Stimulated activated CD8-positive, alpha-beta memory T cell treated with anti-CD3 and anti-CD28 coated beads, Interleukin-15, amount 100 ng/mL, for 4 hours (primary cell): ENCODE data around the gene CTNNA2.
"Not testable (repeated sequence)": the region's sequence is repeated elsewhere in the genome, so short reads cannot be mapped to it uniquely, and the experiment has no call there.

Experiments
- DNase-seq, 2 donors: peaks; one replicate each; pipeline ENCODE4 v3.0.0-alpha.2; 2020; ENCODE audit warnings: low read depth in 2 of 2

Gene CTNNA2

GRCh38 chr2:80086831-80087230 lies 574.0 kb downstream of the CTNNA2 start:
- DNase-seq, result no peak

GRCh38 chr2:80091237-80091636 lies 578.4 kb downstream of the CTNNA2 start:
- DNase-seq, result no peak

- DNase-seq, result no peak
These were observed 579.6 kb downstream of the CTNNA2 start for GRCh38 chr2:80092474-80092873.

- not testable (repeated sequence) for DNase-seq
These were observed 585.7 kb downstream of the CTNNA2 start for GRCh38 chr2:80098503-80098902.

- DNase-seq, result no peak
These were observed 589.2 kb downstream of the CTNNA2 start for GRCh38 chr2:80102026-80102425.

DNA sequence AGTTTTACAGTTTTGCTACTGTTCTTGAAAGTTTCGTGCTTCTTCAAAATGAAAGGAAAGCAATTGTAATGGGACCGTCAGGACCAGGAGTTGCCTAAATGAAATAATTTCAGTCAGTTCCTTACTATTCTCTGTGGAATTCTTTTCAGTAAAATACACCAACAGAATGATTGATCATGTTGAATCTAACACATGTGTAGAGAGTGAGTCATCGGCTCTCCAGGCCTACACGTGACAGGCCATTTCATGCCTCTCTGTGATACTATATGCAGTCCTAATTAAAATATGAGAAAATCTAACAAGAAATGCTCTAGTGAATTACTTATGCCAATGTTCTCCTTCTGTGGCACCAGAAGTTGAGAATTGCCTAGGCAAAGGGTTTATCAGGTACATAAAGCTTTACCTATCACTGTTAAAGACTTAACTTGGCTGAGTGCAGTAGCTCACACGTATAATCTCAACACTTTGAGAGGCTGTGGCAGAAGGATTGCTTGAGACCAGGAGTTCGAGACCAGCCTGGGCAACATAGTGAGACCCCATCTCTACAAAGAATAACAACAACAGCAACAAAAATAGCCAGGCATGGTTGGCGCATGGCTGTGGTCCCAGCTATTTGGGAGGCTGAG lies 592.3 kb downstream of the CTNNA2 start:
- no peak for DNase-seq

DNA sequence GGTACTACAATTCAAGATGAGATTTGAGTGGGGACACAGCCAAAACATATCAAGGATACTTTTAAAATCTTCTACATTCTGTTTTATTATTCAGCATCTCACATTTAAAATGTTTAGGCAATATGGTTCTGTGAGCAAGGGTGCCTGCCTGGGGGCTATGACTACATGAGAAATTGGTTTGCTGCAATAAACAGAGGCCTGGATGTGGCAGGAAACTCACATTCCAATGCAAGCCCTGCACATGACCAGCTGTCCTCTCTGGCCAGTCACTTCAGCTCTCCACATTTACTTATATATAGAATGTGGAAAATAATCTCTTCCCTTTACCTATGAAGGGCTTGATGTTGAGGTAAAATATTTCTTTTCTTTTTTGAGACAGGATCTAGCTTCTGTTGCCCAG lies 598.3 kb downstream of the CTNNA2 start:
- no peak for DNase-seq

DNA sequence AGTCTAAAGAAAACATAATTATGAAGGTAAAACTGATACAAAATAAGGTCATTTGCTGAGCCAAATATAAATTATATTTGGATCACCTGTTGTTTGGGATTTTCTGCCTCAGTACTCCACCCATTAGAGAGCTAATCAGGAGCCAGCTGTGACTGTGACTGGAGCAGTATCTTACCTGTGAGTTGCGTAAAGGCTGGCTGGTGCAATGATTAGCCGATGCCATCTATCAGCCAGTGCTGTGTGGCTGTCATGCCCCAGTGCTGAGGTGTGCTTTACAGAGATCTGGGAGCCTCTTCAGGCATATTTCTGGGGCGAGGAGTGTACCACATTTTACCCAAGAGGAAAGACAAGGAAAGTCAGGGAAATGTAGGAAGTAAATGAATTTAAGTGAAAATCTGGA lies 599.9 kb downstream of the CTNNA2 start:
- no peak for DNase-seq

DNA sequence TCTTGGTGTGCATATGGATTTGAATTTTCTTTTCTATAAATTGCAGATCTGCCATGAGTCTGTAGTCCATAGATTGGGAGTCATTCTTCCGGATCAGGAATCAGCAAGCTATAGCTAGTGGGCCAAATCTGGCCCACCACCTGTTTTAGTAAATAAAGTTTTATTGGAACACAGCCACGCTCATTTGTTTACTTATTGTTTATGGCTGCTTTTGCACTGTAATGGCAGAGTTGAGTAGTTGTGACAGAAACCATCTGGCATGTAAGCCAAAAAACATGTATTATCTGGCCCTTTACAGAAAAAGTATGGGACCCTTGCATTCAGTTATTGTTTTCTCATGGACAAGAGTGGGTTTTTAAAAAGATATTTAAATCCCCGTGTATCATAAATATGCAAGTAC lies 600.5 kb downstream of the CTNNA2 start:
- DNase-seq, result no peak

DNA sequence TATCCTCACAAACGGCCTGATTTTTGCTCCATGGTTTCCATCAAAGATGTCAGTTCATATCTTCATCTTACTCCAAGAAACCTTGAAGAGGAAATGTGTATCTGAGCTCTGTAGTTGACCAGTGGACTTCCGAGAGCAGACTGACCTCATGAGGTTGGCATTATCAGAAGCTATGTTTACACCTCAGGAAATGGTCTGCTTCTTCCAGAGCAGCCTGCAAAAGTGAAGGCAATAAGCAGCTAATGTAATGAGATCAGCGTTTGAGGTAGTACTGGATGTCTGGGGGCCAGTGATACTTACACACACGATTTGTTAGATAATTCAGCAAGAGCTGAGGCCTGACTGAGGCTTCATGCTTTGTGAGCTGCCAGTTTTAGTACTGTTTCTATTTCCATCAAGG lies 602.0 kb downstream of the CTNNA2 start:
- no peak for DNase-seq

DNA sequence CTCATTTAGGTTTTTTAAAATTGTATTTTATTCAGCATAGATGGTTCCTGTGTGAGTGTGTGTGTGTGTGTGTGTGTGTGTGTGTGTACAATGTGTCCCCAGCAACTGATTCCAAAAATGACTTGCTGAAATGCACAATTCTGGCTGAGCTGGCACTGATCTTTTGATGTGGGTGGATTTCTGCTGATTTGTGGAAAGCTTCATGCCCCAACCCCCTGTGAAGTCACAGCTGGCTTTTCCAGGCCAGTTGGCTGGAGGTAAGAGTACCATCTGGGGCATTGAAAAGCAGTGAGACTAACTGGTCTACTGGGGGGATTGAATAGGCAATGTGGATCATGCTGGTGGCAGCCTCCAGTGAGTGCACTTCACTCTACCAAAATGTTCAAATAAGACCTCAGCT lies 604.5 kb downstream of the CTNNA2 start:
- no peak for DNase-seq

- DNase-seq, result no peak
These were observed 608.0 kb downstream of the CTNNA2 start for GRCh38 chr2:80120866-80121265.

- no peak for DNase-seq
These were observed 609.8 kb downstream of the CTNNA2 start for GRCh38 chr2:80122675-80123074.

DNA sequence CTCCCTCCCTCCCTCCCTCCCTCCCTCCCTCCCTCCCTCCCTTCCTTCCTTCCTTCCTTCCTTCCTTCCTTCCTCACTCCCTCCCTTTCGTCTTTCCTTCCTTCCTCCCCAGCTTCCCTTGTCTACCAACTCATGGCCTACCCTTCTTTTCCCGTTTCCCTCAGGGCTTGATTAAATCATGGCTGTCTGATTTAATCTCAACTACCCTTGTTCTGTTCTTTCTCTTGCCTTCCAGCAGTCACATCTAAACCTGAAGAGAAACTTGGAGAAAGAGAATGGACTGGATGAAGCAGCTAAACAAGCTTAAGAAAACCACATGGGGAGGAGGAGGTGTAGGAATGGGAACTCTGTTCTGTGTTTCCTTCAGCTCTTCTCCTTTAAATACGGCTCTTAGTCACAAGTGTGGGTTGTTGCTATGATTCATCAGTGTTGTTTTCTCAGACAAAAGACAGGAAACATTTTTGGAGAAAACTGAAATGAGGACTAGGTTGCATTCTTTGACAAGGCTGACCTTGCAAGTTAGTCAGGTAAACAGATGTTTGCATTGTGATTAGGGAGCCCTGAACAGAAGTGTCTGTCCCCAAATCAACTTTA lies 613.8 kb downstream of the CTNNA2 start:
- no peak for DNase-seq

DNA sequence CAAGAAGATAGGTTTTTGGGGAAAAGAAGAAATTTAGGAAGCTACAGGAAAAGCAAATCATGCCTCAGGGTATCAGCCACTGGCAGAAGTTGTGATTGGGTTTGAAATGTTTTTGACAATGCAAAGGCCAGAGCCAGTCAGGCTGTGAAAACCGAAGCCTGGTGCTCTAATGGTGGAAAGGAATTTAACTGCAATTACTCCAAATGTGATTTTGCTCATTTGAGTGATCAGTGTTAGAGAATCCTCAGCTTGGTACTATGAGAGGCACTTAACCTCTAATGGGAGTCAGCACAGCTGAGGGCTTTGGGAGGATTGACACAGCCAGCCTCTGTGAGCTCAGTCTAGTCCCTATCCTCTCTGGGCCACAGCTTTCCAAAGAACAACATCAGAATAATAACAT lies 615.2 kb downstream of the CTNNA2 start:
- no peak for DNase-seq

GRCh38 chr2:80132281-80132680 lies 619.4 kb downstream of the CTNNA2 start:
- DNase-seq, result no peak

DNA sequence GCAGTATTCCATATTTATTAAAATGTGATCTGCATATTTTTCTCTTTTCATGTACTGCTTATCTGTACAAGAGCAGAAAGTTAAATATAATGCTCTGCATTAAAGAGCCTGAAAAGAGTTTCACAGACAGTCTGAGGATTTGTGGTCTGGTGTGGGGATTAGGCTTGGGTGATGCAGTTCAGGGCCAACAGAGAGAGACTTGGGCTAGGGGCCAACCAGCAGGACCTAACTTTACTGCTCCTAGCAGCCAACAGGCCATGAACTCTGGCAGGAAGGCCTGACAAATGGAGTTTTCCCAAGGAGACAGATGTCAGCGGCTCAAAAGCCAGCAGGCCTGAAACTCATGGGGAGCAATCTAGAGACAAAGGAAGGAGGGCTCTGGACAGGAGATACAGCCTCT lies 622.1 kb downstream of the CTNNA2 start:
- no peak for DNase-seq

DNA sequence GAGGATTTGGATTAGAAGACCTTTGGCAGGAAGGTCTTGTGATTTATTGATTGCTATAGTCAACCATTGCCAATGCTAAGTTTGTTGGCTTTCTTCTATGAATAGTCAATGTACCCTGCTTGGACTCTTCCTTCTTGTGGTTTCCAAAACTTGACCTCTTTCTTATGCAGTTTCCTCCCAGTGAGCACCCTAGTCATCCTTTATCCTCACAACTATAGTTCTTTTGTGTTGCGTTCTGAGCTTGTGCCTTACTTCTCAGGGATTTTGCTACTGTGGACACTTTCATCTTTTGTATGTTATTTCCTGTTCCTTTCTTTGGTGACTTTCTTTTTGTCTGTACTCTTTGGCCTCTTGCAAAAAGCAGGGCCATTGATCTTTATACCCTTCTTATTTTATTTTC lies 623.5 kb downstream of the CTNNA2 start:
- no peak for DNase-seq

DNA sequence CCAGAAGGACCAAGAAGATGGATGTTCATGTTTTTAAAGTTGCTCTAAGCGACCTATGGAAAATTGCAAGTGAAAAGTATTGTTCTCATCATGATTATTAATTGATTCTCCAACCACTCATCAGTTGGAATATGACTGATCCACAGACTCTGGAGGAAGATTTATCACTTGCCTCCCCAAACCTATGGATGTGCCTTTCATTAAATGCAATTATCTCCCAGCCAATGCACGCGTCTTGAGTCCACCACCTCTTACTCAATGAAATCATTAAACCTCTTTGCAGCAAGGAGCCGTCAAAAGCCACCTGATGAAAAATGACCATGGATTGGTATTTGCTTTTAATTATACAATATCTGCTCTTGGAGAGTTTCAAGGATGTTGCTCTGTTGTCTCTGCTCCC lies 626.1 kb downstream of the CTNNA2 start:
- no peak for DNase-seq

DNA sequence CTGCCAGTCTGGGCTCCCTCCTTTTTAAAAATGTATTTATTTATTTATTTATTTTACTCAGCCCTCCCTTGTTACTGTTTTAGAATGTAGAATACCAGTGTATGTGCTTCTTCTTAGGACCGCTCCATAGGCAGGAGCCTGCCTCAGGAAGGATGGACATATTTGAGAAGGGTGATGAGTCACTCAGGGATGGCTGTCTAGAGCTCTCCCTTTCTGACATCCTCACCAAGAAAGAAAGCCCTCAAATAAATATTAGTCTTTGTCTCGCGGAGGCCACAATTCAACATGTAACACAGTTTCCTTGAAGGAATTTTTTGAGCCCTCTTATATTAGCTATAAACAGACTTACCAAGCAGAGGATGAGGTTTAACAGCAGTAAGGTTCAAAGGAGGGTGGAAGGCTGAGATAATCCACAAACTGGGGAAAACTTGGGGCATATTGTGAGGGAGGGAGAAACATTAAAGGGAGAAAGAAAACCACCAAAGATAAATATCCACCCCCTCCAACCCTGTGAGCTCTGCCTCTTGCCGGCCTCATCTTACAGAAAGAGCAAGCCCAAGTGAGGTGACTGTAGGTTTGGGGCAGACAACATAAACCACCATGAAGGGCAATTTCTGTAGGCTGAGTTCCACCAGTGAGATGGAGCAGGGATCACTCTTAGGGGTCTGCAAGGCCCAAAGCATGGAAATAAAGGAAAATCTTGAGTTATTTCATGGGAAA lies 628.3 kb downstream of the CTNNA2 start:
- no peak for DNase-seq

DNA sequence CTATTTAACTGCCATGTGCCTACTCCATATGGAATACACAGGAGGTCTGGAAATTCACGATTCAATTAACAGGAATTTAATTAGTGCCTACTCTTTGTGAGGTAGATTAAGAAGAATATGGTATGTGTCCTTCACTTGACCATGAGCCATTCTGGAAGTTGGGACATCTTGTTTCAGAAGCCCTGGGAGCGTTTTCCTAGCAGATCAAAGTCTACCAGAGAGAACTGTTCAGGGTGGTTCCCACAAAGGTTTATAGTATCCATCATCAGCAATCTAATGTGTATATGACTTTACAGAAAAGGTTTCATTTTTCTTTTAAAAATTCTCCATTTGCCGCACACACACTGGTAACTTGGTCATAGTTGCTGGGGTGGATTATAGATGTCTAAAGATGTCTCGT lies 632.6 kb downstream of the CTNNA2 start:
- no peak for DNase-seq

DNA sequence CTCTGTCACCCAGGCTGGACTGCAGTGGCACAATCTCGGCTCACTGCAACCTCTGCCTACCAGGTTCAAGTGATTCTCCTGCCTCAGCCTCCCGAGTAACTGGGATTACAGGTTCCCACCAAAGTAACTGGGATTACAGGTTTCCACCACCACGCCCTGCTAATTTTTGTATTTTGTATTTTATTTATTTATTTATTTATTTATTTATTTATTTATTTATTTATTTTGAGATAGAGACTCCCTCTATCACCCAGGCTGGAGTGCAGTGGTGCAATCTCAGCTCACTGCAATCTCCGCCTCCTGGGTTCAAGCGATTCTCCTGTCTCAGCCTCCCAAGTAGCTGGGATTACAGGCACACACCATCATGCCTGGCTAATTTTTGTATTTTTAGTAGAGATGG lies 633.9 kb downstream of the CTNNA2 start:
- DNase-seq, result not testable (repeated sequence)

- no peak for DNase-seq
These were observed 634.8 kb downstream of the CTNNA2 start for GRCh38 chr2:80147690-80148089.
